KG1 (cell line): ENCODE data around the gene KIF13A.
"Not testable (repeated sequence)": the region's sequence is repeated elsewhere in the genome, so short reads cannot be mapped to it uniquely, and the experiment has no call there.

Experiments used
- DNase-seq: peaks from one replicate; lab custom pipeline; 2025; lab: John Stamatoyannopoulos, UW

The KIF13A gene

DNA sequence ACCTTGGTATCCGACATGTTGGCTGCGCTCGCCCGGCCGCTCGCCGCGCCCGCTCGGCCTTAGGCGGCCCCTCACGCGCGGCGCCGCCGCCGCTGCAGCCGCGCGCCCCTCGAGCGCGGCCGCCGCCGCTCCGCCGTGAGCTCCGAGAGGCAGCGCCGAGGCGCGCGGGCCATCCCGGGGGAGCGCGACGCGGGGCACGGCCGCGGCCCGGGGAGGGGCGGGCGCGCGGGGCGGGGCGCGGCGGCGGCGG lies at the start of gene KIF13A:
Gene KIF13A (minus strand): TSS at position 189 of the 250 bp plus-strand sequence. CDS start 172 bp downstream, at position 17.
- DNase-seq = no peak

DNA sequence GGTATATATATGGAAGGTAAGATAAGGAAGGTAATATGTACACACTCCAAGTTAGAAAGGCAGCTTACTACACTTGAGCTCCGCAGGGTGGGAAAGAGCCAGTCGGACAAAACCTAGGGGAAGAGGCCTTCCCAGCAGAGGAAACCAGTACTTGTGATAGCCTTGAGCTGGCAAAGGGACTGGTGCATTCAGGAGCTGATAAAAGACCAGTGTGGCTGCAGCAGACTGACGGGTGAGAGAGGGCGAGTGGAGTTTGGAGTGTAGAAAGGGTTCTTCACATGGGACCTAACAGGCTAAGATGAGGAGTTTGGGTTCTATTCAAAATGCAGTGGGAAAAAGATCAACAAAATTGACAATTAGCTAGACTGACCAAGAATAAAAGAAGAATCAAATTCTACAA lies 49.3 kb upstream of the KIF13A start:
- DNase-seq = no peak

DNA sequence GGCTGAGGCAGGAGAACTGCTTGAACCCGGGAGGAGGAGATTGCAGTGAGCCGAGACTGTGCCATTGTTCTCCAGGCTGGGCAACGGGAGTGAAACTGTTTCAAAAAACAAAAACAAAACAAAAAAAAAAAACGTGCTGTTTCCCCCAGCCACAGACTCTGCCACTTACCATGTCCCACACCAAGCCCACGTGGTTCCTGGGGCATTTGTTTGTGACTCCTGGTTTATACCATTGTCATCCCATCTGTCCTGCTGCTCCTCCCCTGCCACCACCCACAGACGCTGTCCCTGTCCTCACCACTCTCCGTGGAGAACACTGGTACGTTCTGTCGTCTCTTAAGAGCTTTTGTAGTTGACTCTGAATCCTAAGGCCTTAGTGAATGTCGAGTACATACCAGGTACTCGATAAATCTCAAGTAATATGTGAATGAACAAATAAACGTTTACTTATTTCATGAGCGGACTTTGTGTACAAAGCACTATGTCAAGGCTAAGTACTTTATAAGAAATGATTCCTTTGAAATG lies 48.0 kb upstream of the KIF13A start:
- no peak for DNase-seq

DNA sequence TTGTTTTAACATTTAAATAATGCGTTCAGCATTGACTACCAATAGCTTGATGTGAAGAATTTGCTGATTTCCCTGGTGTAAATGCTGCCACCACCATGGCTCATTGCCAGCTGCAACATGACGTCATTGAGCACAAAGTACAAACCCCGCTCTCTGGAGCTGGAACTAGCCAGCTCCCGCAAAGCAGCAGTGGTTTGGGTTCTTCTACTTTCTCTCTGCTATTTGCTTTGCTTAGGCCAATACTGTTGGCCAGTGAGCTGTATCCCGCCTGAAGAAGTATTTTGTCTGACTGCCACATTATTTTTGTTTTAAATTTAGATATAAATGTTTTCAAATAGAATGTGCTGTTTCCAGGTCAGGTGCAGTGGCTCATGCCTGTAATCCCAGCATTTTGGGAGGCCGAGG lies 47.4 kb upstream of the KIF13A start:
- DNase-seq = no peak

DNA sequence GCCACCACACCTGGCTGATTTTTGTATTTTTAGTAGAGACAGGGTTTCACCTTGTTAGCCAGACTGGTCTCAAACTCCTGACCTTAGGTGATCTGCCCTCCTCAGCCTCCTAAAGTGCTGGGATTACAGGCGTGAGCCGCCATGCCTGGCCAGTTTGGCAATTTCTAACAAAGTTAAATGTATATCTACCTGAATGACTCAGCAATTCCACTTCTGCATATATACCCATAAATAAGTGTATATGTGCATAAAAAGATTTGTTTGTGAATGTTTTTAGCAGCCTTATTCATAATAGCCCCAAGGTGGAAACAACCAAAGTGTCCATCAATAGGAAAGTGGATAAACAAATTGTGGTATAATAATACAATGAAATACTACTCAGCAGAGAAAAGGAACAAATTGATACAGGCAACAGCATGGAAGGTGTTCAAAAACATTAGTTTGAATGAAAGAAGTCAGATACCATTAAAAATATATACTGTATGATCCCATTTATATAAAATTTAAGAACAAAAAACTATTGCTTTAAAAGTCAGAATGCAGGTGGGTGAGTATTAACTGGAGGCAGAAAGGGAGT lies 44.3 kb upstream of the KIF13A start:
- no peak for DNase-seq

DNA sequence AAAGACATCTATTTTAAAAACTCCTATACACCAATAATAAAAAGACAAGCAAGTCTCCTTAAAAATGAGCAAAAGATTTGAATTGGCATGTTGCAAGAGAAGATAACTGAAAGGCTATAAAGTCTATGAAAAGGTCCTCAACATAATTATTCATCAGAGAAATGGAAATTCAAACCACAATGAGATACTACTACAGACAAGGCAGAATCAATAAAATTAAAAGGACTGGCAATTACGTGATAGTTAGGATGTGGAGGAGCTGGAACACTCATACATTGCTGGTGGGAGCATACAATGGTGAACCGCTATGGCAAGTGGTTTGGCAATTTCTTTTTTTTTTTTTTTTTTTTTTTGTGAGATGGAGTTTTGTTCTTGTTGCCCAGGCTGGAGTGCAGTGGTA lies 43.8 kb upstream of the KIF13A start:
- DNase-seq = no peak

DNA sequence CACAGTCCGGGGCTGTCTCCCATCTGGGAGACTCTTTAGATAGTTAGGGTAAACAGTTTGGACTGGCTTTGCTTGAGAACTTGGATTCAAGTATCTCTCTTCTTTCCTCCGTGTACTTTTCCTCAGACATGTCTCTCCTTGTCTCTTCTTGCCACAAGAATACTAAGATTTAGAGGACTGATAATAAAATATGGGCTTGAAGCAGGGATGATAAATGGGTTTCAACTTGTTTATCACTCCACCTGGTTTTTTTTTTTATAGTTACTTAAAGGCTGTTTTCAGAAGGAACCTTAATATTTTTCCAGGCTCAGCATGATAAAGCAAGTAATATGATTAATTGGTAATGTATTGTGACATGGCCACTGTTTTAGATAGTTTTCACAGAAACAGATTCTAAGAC lies 40.9 kb upstream of the KIF13A start:
- DNase-seq = no peak

DNA sequence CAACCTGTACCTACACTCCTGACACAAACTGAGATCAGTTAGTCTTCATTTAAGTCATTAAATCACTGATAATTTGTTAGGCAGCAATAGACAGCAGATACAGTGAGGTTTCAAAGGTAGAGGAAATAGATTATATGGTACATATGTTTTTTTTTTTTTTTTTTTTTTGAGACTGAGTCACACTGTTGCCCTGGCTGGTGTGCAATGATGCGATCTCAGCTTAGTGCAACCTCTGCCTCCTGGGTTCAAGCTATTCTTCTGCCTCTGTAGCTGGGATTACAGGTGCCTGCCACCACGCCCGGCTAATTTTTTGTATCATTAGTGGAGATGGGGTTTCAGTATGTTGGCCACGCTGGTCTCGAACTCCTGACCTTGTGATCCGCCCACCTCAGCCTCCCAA lies 38.2 kb upstream of the KIF13A start:
- no peak for DNase-seq

DNA sequence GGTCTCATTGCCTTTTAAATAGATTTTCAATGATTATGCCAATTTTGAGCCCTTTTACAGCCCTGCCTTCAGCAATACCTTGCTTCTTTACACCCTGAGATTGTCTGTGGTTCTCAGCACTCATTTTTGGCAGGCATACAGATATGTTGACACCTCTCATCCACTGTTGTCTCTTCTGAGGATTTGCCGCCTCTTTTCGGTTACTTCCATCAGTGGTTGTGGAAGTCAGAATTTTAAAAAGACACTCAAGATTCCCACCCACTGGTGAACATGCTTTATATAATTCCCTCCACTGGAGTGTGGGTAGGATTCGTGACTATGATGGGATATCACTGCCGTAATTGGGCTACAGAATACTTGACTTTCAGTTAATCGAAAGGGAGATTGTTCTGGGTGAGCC lies 37.4 kb upstream of the KIF13A start:
- DNase-seq = no peak

DNA sequence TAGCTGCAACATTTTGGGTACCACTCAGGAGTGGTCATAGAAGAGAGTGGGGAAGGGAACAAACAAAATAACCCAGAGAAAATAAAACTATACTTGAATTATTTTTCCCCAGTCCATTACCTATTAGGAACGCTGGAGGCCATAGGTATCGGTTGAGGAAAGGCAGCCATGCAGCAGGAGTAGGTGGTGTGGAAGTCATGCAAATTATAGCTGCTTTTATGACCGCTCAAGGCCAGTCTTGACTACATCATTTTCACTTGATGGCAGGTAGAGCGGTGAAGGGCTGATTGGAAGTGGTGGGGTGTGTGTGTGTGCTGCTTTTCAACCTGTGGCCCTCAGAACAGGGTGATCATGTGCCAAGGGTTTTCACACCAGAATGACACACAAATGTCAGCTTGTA lies 36.5 kb upstream of the KIF13A start:
- no peak for DNase-seq

DNA sequence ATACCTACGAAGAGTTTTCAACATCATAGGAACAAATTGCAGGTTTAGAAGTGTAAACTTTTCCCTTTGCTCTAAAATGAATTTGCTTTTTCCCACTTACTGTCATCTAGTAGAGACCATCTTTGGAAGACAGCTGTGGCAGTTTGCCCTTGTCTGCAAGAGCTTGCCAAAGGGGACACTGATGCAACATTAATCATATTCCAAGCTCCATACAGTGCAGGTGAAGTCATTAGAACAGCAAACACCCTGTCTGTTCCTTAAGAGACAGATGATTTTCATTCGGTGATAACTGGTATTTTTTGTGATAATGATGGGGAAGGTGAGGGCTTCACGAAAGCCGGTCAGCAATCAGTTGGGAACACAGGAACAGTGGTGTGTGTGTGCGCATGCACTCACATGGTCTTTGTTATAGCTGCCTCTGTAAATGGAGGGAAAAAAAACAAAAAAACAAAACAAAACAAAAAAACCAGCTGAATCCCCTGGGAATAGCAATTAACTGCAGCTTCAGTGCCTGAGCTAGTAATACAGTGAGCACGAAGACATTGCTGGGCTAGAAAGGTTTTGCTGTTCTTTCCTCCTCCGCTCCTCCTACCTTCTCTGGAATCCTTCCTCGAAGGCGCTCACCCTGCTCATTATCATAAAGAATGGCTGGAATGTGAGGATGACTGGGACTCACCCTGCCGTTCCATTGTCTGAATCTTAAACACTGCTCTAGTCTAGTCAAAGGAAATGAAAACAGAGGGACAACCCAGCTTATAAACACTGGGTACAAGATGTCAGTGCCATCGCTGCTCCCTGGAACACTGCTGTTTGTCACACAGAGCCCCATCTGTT lies 35.2 kb upstream of the KIF13A start:
- DNase-seq = no peak

DNA sequence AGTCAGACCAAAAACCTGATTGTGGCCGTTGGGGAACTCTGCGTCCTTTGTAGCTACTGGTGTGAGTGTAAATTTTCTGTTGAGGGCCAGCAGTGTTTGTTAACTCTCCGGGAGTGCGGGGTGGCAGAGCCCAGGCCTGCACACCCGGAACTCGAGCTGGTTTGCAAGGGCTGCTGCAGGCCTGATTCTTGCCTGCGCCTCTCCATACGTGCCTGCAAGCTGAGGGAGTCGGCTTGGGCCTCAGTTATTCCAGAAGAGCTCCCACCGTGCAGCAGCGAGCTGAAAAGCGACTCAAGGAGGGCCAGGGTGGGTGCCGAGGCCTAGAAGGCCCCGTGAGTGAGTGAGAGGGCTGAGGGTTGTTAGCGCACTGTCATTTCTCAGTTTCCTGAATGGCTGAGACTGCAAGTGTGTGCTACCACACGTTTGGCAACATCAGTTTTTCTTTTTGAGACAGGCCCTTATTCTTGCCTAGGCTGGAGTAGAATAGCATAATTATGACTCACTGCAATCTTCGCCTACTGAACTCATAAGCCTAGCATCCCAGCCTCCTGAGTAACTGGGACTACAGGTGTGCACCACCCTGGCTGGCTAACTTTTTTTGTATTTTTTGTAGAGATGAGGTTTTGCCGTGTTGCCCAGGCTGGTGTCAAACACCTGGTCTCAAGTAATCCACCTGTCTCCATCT lies 33.9 kb upstream of the KIF13A start:
- no peak for DNase-seq

DNA sequence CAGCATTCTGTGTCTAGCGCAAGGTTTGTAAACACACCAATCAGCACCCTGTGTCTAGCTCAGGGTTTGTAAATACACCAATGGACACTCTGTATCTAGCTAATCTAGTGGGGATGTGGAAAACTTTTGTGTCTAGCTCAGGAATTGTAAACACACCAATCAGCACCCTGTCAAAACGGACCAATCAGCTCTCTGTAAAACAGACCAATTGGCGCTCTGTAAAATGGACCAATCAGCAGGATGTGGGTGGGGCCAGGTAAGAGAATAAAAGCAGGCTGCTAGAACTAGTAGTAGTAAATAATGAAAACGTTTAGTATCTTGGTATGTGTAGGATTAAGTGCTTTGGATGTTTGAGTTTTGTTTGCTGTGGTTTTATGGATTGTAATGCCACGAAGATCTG lies 33.1 kb upstream of the KIF13A start:
- not testable (repeated sequence) for DNase-seq

DNA sequence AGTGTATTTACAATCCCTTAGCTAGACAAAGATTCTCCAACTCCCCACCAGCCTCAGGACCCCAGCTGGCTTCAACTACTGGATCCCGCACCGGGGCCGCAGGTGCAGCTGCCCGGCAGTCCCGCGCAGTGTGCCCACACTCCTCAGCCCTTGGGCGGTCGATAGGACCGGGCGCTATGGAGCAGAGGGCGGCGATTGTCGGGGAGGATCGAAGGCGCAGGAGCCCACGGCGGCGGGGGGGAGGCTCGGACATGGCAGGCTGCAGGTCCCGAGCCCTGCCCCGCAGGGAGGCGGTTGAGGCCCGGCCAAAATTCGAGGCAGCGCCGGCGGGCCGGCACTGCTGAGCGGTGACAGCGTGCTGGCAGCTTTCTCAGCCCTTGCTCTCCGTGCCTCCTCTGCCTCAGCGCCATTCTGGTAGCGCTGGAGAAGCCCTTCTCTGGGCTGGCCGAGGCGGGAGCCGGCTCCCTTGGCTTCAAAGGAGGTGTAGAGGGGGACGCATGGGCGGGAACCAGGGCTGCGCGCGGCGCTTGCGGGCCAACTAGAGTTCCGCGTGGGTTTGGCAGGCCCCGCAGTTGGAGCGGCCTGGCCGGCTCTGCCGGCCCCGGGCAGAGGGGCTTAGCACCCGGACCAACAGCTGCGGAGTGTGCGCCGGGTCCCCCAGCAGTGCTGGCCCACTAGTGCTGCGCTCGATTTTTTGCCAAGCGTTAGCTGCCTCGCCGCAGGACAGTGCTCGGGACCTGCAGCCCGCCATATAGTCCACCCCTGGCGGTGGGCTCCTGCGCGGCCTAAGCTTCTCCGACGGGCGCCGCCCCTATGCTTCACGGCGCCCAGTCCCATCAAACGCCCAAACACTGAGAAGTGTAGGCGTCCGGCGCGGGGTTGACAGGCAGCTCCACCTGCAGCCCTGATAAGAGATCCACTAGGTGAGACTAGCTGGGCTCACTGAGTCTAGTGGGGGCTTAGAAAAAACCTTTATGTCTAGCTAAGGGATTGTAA lies 32.4 kb upstream of the KIF13A start:
- no peak for DNase-seq

DNA sequence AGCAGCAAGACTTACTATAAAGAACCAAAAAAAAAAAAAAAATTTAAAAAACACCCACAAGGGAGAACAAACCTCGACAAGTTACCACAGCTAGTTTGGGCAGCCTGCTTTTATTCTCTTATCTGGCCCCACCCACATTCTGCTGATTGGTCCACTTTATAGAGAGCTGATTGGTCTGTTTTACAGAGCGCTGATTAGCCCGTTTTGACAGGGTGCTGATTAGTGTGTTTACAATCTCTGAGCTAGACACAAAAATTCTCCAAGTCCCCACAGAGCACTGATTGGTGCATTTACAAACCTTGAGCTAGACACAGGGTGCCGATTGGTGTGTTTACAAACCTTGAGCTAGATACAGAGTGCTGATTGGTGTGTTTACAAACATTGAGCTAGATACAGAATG lies 31.7 kb upstream of the KIF13A start:
- DNase-seq = not testable (repeated sequence)

DNA sequence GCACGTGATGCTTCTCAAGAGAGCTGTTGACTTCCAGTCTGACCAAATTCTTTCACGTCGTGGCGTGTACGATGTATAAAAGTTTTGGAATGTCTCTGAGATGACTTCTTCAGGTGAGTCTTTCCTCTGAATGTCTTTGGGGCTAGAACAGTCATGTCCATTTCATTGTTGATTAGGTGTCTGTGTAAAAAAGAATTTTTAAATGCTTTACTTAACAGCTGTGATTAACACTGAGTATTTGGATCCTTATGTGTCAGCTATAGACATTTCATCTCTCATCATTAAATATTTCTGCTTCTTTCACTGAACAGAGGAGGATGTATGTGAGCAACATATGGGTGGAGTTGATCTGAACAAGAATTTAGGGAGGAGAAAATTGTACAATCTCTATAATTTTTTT lies 29.3 kb upstream of the KIF13A start:
- no peak for DNase-seq

DNA sequence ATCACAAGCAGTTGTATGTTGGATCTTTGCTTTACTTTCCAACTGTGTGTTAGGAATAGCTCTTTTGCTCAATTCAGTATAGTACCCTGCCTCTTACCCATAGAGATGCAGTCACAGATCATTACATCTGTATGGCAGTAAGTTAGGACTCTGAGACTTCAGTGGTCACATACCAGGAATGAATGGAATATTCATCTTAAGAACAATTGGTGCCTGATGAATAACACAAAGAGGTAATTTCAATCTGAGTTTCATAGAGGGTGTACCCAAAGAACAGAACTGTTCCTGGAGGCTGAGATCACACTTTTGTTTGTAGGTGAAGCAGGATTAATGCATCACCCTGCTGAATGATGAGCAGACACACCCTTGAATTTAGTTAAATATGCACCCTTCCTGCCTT lies 28.7 kb upstream of the KIF13A start:
- DNase-seq = no peak

DNA sequence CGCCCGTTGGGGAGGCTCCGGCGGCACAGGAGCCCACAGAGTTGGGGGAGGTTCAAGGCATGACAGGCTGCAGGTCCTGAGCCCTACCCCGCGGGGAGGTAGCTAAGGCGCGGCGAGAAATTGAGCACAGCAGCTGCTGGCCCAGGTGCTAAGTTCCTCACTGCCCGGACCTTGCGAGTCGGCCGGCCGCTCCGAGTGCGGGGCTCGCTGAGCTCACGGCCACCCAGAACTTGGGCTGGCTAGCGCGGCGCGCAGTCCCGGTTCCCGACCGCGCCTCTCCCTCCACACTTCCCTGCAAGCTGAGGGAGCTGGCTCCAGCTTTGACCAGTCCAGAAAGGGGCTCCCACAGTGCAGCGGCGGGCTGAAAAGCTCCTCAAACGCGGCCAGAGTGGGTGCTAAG lies 23.9 kb upstream of the KIF13A start:
- no peak for DNase-seq

DNA sequence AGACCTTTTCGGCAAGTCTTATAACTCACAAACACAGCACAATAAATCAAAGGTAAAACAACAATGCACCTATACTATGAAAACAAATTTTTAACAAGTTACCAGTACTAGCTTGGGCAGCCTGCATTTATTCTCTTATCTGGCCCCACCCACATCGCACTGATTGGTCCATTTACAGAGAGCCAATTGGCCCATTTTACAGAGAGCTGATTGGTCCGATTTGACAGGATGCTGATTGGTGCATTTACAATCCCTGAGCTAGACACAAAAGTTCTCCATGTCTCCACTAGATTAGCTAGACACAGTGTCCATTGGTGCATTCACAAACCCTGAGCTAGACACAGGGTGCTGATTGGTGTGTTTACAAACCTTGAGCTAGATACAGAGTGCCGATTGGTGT lies 23.1 kb upstream of the KIF13A start:
- DNase-seq = not testable (repeated sequence)

DNA sequence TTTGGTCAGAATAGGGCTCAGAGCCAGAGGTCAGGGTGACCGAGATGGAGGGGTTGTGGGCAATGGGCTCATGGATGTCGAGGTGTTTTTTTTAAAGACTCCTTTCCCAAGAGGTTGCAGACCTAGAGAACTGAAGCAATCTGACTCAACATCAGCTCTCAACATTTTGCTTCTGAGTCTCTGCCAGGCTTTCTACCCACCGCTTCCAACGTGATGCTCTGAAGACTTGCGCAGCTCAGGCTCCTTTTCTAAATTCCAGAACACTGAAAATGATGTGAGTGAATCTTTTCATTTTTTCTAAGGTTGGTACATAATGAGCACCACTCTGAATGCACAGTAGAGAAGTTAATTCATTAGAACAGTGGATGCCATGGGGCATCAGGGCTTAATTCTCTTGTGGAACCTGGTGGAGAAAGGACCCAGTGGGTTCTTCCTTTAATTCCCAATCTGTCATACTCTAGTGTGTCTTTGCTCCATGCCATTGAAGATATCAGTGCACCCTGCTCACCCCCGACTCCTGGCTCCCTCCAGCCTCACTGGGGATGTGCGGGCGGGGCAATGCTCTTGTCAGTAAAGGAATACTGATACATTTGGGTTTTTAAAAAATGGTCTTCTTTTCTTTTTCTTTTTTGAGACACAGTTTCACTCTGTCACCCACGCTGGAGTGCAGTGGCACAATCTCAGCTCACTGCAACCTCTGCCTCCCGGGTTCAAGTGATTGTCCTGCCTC lies 17.0 kb upstream of the KIF13A start:
- DNase-seq = no peak

DNA sequence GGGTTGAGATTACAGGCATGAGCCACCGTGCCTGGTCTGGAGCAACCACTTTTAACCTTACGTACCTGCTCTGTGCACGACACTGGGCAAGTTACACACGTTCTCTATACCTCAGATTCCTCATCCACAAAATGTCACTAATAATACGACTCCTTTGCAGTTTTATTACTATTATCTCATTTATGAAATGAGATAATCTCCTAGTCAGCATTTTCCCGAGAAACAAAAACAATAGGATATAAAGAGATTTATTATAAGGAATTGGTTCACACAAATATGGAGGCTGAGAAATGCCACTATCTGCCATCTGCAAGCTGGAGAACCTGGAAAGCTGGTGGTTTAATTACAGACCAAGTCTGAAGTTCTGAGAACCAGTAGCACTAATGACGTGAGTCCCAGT lies 12.0 kb upstream of the KIF13A start:
- DNase-seq = no peak
